K562 (cell line): ENCODE results near the gene PFKL. TPM values are rescaled to one million over a fixed set of nuclear protein-coding genes. Genes with fewer than 3 reads are reported as not detected.
A peak's percentile ranks its signal among the peaks of the same experiment; 100 is the strongest.

ENCODE experiments used
- ATAC-seq: fragments of 200-7000 bp; cut with Tn5 transposase; 3 replicates; pipeline ENCODE4 v1.9.1; 2020; ENCODE audit warnings: moderate library complexity
- BruUV-seq: library from RNA; stranded (reverse); fragments of 400-500 nt; replicated peaks from 2 replicates; lab custom pipeline; 2021; lab: Mats Ljungman, UMichigan
- CTCF ChIA-PET: fragments of 300-600 bp; formaldehyde crosslinking; extraction: SDS; loops from one replicate; lab custom pipeline; 2021; ENCODE audit warnings: low intra/inter-chr PET ratio; lab: Yijun Ruan, JAX
- POLR2A ChIA-PET: fragments of 300-600, 350-650 bp; sonication (Branson Sonifier 250); formaldehyde crosslinking; extraction: SDS; loops from one replicate; lab custom pipeline; 2021; ENCODE audit warnings: antibody characterized with exemption, inconsistent platforms; lab: Yijun Ruan, JAX
- DNase-seq, 4 experiments: peaks; one replicate each; pipeline versions ENCODE4 v3.0.0 to v3.0.0-alpha.2; 2011 to 2018; ENCODE audit warnings: low spot score in 3 of 4, mixed read lengths in 3 of 4; ENCODE audit errors: extremely low read depth in 1 of 4
- FAIRE-seq: peaks from 2 replicates; lab custom pipeline; 2011; peaks lifted over from hg19 to GRCh38; lab: Jason Lieb, UNC
- H2AFZ ChIP-seq: 2 replicates; pipeline ENCODE4 v1.6.0; 2011; ENCODE audit warnings: low read depth, low read length, control low read depth, inconsistent platforms
- H3K27ac ChIP-seq: fragments of 200-600 bp; 3 replicates; pipeline ENCODE4 v1.8.0; 2011; ENCODE audit warnings: low read depth, mild to moderate bottlenecking, control low read depth, inconsistent platforms, low read length, moderate library complexity, mixed read lengths; ENCODE audit errors: extremely low read depth
- H3K27me3 ChIP-seq, 2 experiments: fragments of 300-600 bp in 1 of 2; 2 replicates in 1 of 2; 3 replicates in 1 of 2; pipeline versions ENCODE4 v1.6.0 to v1.8.0; 2011; ENCODE audit warnings: inconsistent platforms in 2 of 2, low read length in 2 of 2, mild to moderate bottlenecking in 1 of 2, mixed read lengths in 1 of 2, moderate library complexity in 1 of 2; ENCODE audit not compliant: control insufficient read depth in 2 of 2, insufficient read depth in 2 of 2
- H3K36me3 ChIP-seq: fragments of 300-600 bp; 3 replicates; pipeline ENCODE4 v1.8.0; 2011; ENCODE audit warnings: mild to moderate bottlenecking, low read length, inconsistent platforms; ENCODE audit not compliant: control insufficient read depth, insufficient read depth
- H3K4me1 ChIP-seq, 2 experiments: fragments of 200-600 bp in 1 of 2; replicated peaks in 1 of 2; 2 replicates in 1 of 2; 3 replicates in 1 of 2; pipeline versions ENCODE4 v1.5.1 to v1.8.0; 2011; ENCODE audit warnings: inconsistent platforms in 2 of 2, low read length in 2 of 2, mild to moderate bottlenecking in 1 of 2, mixed read lengths in 1 of 2, moderate library complexity in 1 of 2; ENCODE audit not compliant: control insufficient read depth in 2 of 2, insufficient read depth in 2 of 2
- H3K4me2 ChIP-seq: 2 replicates; pipeline ENCODE4 v1.6.1; 2011; ENCODE audit warnings: low read length, control low read depth, inconsistent platforms, mixed read lengths; ENCODE audit not compliant: insufficient read depth
- H3K4me3 ChIP-seq: fragments of 200-600 bp; sonication (generic), shearing (Covaris generic); 2 replicates; pipeline ENCODE4 v1.5.1; 2016; ENCODE audit warnings: control low read depth, inconsistent platforms
- H3K79me2 ChIP-seq: fragments of 200-600 bp; 3 replicates; pipeline ENCODE4 v1.8.0; 2011; ENCODE audit warnings: low read length, inconsistent platforms; ENCODE audit not compliant: control insufficient read depth, insufficient read depth
- H3K9ac ChIP-seq, 2 experiments: 2 replicates each; pipeline versions ENCODE4 v1.6.0 to v1.6.1; 2011; ENCODE audit warnings: low read depth in 2 of 2, low read length in 2 of 2, control low read depth in 1 of 2, inconsistent platforms in 1 of 2, mild to moderate bottlenecking in 1 of 2, mixed read lengths in 1 of 2; ENCODE audit not compliant: insufficient read depth in 1 of 2
- H3K9me1 ChIP-seq: one replicate; pipeline ENCODE4 v1.6.0; 2011; ENCODE audit warnings: inconsistent platforms, mild to moderate bottlenecking, low read length, moderate library complexity; ENCODE audit not compliant: control insufficient read depth, insufficient read depth
- H3K9me3 ChIP-seq: replicated peaks from 2 replicates; pipeline ENCODE4 v1.5.1; 2011; ENCODE audit warnings: low read depth, low read length, inconsistent platforms; ENCODE audit not compliant: control insufficient read depth, insufficient read depth
- H4K20me1 ChIP-seq: replicated peaks from 2 replicates; pipeline ENCODE4 v1.6.1; 2011; ENCODE audit warnings: low read length, inconsistent platforms, mixed read lengths; ENCODE audit not compliant: control insufficient read depth, insufficient read depth
- CEBPG ChIP-seq, 3 experiments: fragments of 200-800 bp in 1 of 3; sonication (Bioruptor generic) in 1 of 3; sonication (generic) in 1 of 3; formaldehyde crosslinking in 1 of 3; IDR thresholded peaks in 2 of 3; conservative IDR thresholded peaks in 1 of 3; 2 replicates each; pipeline versions ENCODE4 v1.6.1 to v1.8.0; 2016 to 2022; ENCODE audit warnings: missing compliant biosample characterization in 2 of 3, missing genetic modification characterization in 2 of 3, mild to moderate bottlenecking in 1 of 3, missing genetic modification reagents in 1 of 3
- POLR2G ChIP-seq: fragments of 200-400 bp; formaldehyde crosslinking; IDR thresholded peaks from 2 replicates; pipeline ENCODE4 v1.6.1; 2017; ENCODE audit warnings: low read depth, mild to moderate bottlenecking, antibody characterized with exemption, low read length, moderate library complexity
- ZNF551 ChIP-seq: fragments of 250-450 bp; sonication (Bioruptor Pico); IDR thresholded peaks from 2 replicates; pipeline ENCODE4 v1.5.0; 2021; ENCODE audit warnings: mild to moderate bottlenecking, moderate library complexity
- WGBS: fragments of 100-300 bp; shearing (Covaris generic); methylation state at CpG from one replicate; pipeline ENCODE4 v1.1.6; 2016; ENCODE audit warnings: low coverage, mixed read lengths; ENCODE audit not compliant: insufficient coverage; ENCODE audit errors: missing lambda C conversion rate; 5-methylcytosine and 5-hydroxymethylcytosine counted together
- in situ Hi-C: fragments of 300-500 bp; cut with MboI; formaldehyde crosslinking; loops from 4 replicates; pipeline ENCODE4 v1.15.0; 2018; ENCODE audit warnings: inconsistent platforms, mixed read lengths
- intact Hi-C: fragments of 100-400 bp; cut with micrococcal nuclease; formaldehyde crosslinking; loops from 2 replicates; pipeline ENCODE4 v1.14.2; 2022
- polyA plus RNA-seq, 8 experiments: library from polyadenylated mRNA; depleted of rRNA in 4 of 8; stranded (reverse) in 5 of 8; unstranded in 3 of 8; fragments of >200 nt; fragmentation: Nextera tagmentation in 2 of 8; fragmentation: Illumina TruSeq in 1 of 8; extraction: Ambion mirVana in 2 of 8; extraction: Trizol in 1 of 8; gene quantifications; 2 replicates each; pipeline versions ENCODE4 v1.2.1 to v1.2.3, GENCODE V29; 2011 to 2014; ENCODE audit warnings: inconsistent platforms in 1 of 8, missing spikeins in 1 of 8
- total RNA-seq, 7 experiments: library from RNA; depleted of rRNA in 6 of 7; stranded (reverse); fragments of >200 nt in 6 of 7; fragmentation: Illumina TruSeq in 2 of 7; extraction: Trizol in 2 of 7; gene quantifications; 2 replicates each; pipeline versions ENCODE4 v1.2.1 to v1.2.3, GENCODE V29; 2011 to 2021; ENCODE audit warnings: low replicate concordance in 1 of 7

The PFKL gene
- total and polyA plus RNA-seq, 9 of the 15 experiments (the other 6 are each of a cell fraction or from before 2014, with no cell fraction given): 1.1 to 124 (median 45.6) TPM

DNA sequence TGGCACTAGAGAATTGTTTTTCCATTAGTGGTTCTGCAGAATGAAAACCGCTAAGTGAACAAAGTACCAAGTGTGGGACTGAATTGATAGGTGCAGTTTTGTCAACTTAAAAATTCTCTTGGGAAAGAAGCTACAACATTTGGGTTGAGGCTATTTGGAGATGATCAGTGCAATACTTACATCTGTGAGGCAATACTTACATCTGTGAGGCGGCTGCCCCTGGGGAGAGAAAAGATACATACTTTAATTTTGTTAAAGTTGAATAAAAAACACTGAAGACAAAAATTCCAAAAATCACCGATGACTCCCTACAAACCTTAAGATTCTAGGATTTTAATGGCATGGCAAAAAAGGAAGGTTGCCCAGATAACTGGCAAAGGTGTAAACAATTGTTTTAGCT, 37.6 kb downstream of the PFKL start:
- Histone ChIP-seq H2AFZ (no peak overlapping the region), H3K4me1 (peaks cover 17 to 46% of the 10 kb centered on the region in 2 experiments; a peak in 4 of 5 replicates), H3K27ac (no peak overlapping the region), H3K36me3 (peaks cover 8% of the 10 kb centered on the region; the same call in 1 of the 3 replicates), H3K4me3 (no peak overlapping the region), H3K9me3 (no peaks in the 10 kb centered on the region), H3K9me1 (peaks cover 9% of the 10 kb centered on the region), H3K79me2 (no peaks in the 10 kb centered on the region), H3K27me3 (no peaks in the 10 kb centered on the region), H3K4me2 (0 out of 2 replicates have a peak overlapping the region, but pooled peaks have one; percentile 98), H3K9ac (no peak overlapping the region), H4K20me1 (peaks cover 6% of the 10 kb centered on the region; the same call in 1 of the 2 replicates)
- in situ Hi-C loops (no loop called here), intact Hi-C loops (no loop called here)
- TF ChIP-seq ZNF551 (CRISPR knock-in tag) (no peak), CEBPG (CRISPR knock-in tag; IDR thresholded peaks at IDR 0.05) (no peak), CEBPG (tag; conservative IDR thresholded peaks at IDR 0.05 in 1 of 2, IDR thresholded peaks at IDR 0.05 in 1 of 2) (peak in 1 of 2 experiments; percentile 63; a peak in 2 of 4 replicates), POLR2G (0 out of 2 replicates have a peak, but pooled peaks have one; percentile 0)
- POLR2A ChIA-PET: interaction anchor here (0.9 to 2.1 kb wide), 7 partner anchors 8 to 40 kb away, joined by 3 to 11 read pairs (median 5); no protein-coding TSS in a partner anchor
- no TSS peak for BruUV-seq
- 52% methylated on average over 3 of the region's 3 CpGs for WGBS
- ATAC-seq (no peak), FAIRE-seq (no peak), DNase-seq (no peak)
- CTCF ChIA-PET: no interaction called here
